Fibroblast of skin of left biceps (primary cell): ENCODE data around the gene PCIF1.
A peak's percentile ranks its signal among the peaks of the same experiment; 100 is the strongest.

Source experiments
- DNase-seq, 2 experiments: peaks; one replicate each; pipeline ENCODE4 v3.0.0-alpha.2; 2013; ENCODE audit warnings: low read depth in 2 of 2

Gene PCIF1

DNA sequence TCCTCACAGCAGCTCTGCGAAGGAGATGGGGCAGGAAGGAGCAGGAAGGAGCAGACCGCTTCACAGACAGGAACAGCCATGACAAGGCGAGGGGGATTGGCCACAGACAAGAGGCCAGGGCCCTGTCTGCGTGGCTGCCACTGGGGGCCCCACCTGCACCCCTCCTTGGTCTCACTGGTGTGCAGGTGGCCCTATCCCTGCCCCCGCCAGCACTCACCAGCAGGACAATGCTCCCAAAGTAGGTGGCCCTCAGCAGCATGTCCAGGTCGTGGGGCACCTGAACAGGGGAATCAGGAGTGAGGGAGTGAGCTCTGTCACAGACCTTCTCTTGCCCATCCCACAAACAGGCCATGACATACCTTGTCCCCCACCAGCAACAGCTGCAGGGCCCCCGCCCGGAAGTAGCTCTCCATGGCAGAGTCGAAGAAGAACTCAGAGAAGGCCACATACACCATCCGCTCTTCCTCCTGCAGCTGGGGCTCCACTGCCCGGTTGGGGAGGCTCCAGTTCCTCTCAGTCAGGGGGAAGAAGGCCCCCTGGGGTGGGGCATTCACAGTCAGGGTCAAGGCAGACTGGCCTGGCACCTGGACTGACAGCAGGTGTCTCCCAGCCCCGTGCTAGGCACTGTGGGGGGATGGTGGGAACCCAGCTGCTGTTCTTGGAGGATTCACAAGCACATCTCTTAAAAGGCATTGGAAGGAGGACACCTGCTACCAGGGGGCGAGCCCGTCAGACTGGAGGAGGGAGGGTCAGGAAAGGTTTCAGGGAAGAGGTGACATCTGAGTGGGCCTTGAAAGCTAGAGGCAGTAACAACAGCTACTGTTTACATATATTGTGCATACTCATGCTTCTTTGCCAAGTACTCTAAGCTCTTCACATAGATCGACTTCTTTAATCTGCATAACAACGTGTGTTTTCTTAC lies 29.6 kb upstream of the PCIF1 start:
- no peak for DNase-seq

GRCh38 chr20:45905505-45906079 lies 28.9 kb upstream of the PCIF1 start:
- no peak for DNase-seq

DNA sequence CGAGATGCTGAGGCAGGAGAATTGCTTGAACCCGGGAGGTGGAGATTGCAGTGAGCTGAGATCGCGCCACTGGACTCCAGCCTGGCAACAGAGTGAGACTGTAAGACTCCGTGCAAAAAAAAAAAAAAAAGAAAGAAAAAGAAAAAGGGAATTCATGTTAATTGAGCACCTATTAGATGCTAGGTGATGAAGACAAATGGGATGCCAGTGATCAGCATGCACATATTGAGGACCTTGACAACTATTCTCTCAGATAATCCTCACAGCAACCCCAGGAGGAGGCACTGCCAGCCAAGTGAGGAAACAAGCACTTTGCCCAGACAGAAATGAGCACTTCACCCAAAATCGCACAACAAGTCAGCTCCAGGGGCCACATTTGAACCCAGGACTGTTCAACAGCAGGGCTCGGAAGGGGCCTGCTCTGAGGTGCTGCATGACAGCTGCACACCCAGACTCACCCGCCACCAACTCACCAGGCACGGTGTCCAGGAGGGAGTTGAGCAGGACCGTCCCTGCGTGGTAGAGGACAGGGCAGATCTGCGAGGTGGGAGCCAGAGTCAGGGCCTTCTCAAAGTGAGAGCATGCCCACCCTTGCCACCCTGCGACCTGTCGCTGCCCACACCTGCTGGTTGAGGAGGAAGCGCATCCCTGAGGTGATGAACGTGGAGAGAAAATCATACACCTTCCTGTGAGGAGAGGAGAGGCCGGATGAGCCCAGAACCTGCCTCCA lies 27.1 kb upstream of the PCIF1 start:
- no peak for DNase-seq

DNA sequence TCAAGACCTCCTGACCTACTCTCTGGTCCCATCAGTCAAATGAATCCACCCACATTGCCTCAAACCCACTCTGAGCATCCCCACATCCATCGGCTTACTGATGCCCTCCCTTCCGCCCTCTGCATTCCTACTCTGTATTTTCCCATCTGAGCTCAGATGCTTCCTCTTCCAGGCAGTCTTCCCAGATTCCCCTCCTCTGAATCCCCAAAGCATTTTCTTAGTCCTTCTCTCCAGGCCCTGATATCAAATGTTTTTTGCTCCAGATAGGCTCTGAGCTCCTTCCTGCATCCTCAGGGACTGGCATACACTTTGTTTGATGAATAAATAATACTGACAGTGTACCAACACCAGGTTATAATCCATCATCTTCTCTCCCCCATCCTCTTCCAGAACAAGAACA lies 26.4 kb upstream of the PCIF1 start:
- no peak for DNase-seq

DNA sequence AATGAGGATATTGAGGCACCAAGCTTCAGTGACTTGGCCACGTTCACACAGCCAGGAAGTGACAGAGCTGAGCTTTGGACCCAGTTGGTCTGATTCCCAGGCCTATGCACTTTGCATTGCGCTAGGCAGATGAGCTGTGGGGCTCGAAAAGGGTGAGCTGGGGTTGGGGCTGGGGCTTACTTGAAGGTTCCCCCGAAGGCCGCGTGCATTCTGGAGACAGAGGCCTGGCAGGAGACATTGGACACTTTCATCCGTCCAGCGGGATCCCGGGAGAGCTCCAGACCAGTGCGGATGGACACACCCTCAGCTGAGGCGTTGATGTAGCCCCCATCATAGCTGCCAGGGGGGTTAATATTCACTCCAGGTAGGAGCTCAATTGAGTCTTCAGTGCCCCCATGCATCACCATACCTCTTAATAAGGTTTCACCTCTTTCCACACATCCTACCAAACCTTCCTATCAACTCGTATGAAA lies 25.1 kb upstream of the PCIF1 start:
- DNase-seq = no peak

DNA sequence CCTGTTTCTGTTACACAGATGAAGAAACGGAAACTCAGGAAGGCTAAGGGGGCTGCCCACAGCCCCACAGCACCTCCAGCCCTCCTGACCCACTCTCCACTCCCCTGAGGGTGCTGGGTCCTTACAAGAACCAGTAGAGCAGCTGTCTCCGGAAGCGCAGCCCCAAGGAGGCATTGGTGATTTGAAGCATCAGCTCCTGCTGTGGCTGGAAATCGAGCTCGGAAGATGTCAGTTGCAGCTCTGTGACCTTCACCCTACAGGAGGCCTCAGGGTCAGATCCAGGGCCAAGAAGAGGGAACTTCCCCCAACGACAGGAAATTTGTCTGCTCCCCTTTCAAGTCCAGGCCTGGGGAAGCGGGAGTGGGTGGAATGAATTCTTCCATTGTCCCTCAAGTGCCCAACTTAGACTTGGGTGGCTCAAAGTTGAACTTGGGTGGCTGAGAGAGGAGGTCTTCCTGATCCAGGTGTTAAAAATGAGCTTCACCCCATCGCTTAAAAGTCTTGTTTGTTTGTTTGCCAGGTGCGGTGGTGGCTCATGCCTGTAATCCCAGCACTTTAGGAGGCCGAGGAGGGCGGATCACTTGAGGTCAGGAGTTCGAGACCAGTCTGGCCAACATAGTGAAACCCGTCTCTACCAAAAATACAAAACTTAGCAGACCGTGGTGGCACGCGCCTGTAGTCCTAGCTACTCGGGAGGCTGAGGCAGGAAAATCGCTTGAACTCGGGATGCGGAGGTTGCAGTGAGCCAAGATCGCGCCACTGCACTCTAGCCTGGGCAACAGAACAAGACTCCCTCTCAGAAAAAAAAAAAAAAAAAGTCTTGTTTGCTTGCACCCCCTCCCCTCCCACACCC lies 24.4 kb upstream of the PCIF1 start:
- DNase-seq = no peak

DNA sequence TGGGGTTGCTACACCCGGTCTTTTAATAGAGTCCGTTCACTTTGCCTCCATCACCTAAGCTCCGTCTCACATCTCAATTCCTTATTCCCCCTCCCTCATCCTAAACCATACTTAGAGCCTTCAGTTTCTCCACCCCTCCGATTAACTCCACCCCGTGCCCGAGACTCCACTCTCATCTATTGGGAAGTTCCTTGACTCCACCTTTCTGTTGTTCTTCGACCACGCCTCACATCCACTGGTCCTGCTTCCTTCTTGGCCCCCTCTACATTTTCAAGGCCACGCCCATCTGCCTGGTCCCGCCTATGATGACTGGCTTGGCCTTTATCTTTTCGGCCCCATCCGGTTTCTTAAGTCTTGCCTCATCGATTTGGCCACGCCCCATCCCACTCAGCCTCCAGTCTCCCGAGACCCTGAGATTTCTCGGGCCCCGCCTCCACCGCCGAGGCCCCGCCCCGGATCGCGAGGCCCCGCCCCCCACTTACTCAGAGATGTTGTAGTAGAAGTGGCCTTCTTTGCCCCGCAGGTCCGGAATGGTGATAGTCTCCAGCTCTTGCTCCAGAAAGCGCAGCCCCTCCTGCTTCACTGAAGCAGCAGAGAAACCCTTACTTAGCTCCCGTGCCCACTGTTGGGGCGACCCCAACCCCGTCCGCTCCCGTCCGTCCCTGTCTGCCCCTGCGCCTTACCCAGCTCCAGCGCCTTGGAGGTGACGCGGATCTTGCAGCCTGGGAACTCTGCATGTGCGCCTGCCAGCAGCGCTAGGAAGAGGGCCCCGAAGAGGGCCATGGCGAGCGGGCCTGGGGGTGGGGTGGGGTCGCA lies 23.6 kb upstream of the PCIF1 start:
- DNase-seq = peak; percentile 99 to 100

GRCh38 chr20:45911486-45912343 lies 22.8 kb upstream of the PCIF1 start, which contains the start of gene PLTP:
Gene PLTP (minus strand): TSS chr20:45912155. CDS start chr20:45911452, 703 bp downstream.
- no peak for DNase-seq

DNA sequence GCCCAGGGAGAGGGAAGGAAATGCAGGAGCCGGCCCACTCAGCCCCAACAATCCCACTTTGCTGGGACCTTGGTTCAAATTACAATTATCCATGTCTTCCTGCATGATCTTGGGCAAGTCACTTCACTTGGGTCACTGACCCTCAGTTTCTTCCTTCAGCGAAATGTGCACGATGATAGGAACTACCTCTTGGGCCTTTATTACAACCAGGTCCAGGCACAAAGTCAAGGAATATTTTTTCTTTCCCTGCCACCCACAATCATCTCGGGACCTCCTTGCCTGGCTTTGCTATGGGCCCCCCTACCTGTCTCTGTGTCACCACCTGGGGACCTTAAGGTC lies 22.2 kb upstream of the PCIF1 start:
- no peak for DNase-seq

- DNase-seq = no peak
Observed at GRCh38 chr20:45913116-45913515, 21.4 kb upstream of the PCIF1 start.

DNA sequence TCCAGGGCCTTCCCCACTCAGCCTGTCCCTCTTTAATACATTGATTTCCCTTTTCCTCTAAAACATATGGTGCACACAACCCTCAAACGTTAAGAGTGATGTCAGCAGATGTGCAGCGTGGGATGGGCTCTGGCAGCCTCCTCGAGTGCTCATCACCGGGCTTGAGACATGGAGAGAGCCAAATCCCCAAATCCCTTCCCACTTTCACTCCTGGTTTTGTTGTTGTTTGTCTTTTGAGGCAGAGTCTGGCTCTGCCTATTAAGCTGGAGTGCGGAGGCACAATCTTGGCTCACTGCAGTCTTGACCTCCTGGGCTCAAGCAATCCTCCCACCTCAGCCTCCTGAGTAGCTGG lies 16.7 kb upstream of the PCIF1 start:
- DNase-seq = no peak

DNA sequence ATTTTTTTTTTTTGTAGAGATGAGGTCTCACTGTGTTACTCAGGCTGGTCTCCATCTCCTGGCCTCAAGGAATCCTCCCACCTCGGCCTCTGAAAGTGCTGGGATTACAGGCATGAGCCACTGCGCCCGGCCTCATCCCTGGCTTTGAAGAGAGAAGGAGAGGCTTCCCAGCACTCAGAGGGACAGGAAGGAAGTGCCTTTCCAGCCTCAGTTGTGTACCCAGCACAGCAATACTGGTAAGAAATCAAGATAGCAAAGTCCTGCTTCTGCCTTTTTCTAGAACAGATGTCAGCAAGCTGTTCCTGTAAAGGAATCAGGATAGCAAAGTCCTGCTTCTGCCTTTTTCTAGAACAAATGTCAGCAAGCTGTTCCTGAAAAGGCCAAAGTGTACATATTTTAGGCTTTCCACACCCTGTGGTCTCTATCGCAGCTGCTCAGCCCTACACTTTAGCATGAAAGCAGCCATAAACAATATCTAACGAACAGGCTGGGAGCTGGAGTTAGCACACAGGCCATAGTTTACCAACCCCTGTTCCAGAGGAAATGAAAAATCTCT lies 16.2 kb upstream of the PCIF1 start:
- DNase-seq = no peak

DNA sequence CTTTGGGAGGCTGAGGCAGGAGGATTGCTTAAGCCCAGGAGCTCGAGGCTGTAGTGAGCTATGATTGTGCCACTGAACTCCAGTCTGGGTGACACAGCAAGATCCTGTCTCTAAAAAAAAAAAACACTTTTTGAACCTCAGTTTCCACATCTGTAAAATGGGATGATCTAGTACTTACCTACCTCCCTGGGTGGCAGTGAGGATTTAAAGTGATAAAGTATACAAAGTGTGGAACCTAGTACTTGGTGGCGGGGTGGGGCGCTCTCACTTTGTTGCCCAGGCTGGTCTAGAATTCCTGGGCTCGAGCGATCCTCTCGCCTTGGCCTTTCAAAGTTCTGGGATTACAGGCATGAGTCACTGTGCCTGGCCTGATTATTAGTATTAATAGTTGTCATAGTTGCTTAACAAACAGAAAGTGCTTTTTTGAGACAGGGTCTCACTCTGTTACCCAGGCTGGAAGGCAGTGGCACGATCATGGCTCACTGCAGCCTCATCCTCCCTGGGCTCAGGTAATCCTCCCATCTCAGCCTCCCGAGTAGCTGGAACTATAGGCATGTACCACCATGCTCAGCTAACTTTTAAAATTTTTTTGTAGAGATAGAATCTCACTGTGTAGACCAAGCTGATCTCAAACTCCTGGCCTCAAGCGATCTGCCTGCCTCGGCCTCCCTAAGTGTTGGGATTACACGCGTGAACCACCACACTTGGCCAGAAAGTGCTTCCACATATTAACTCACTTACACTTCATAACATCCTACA lies 15.5 kb upstream of the PCIF1 start:
- DNase-seq = no peak

- no peak for DNase-seq
Observed at GRCh38 chr20:45919542-45920399, 14.7 kb upstream of the PCIF1 start.

GRCh38 chr20:45920462-45921336 lies 13.8 kb upstream of the PCIF1 start:
- DNase-seq = no peak

DNA sequence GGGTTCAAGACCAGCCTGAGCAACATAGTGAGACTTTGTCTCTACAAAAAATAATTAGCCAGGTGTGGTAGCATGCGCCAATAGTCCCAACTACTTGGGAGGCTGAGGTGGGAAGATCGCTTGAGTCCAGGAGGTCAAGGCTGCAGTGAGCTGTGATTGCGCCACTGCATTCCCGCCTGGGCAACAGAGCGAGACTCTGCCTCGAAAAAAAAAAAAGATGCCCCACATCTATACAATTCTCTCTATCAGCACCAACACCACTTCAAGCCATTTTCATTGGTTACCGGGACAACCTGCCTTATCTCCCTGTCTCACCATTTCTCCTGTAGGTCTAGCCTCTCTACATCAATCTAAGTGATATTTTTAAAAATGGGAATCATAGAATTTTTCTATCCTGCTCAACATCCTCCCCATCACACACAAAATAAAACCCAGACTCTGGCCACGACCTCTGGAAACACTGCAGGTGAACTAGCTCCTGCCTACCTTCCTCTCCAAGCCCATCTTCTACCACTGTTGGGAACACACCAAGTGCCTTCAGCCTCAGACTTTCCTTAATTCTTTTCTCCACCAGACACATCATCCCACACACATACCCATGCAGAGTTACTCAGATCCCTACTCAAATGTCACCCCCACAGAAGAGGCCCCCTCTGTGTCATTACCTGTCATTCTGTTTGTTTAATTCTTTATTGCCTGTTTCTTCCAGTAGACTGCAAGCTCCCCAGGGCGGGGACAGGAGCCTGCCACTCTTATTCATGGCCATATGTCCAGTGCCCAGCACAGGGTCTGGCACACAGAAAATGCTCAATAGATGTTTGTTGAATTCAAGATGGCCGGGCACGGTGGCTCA lies 12.9 kb upstream of the PCIF1 start:
- DNase-seq = no peak
